ENCODE data around the gene CBX3. TPM values are rescaled to one million over a fixed set of nuclear protein-coding genes. Genes with fewer than 3 reads are reported as not detected.
"Not testable (repeated sequence)": the region's sequence is repeated elsewhere in the genome, so short reads cannot be mapped to it uniquely, and the experiment has no call there.

Gene CBX3
- total RNA-seq, 1 experiment from 2014 or later, result 215 TPM

- H3K27ac Mint-ChIP-seq (ENCODE audit: unreplicated experiment), result peak overlapping the region; percentile 39
- H3K9me3 Mint-ChIP-seq (ENCODE audit: unreplicated experiment), result no peaks in the 10 kb centered on the region
- intact Hi-C loops (cut with micrococcal nuclease; ENCODE audit: unreplicated experiment), result loop anchor here (10.0 kb wide), 1 partner anchor 178 kb away; no protein-coding TSS in a partner anchor
- Histone ChIP-seq H3K4me1 (peaks cover 13% of the 10 kb centered on the region), H3K9me3 (no peaks in the 10 kb centered on the region), H3K27me3 (replicated peaks; ENCODE audit: control insufficient read depth, insufficient read depth, low read length) (no peaks in the 10 kb centered on the region), H3K36me3 (ENCODE audit: control insufficient read depth, insufficient read depth, low read length) (peaks cover 1% of the 10 kb centered on the region; the same call in 1 of the 2 replicates), H3K4me3 (ENCODE audit: low read depth, low read length) (no peak overlapping the region)
- no TSS peak for BruUV-seq (replicated peaks)
- H3K27me3 Mint-ChIP-seq (ENCODE audit: insufficient read depth, unreplicated experiment), result no peaks in the 10 kb centered on the region
- H3K36me3 Mint-ChIP-seq (ENCODE audit: insufficient read depth, unreplicated experiment), result peaks cover 98% of the 10 kb centered on the region
- ChIA-PET CTCF (no interaction called here), POLR2A (interaction anchor here (0.6 to 1.4 kb wide), 2 partner anchors 31 to 89 kb away, joined by 6 read pairs; partner anchors contain the start of gene NFE2L3)
- H3K4me3 Mint-ChIP-seq (ENCODE audit: unreplicated experiment), result no peak overlapping the region
- H3K4me1 Mint-ChIP-seq (ENCODE audit: low read depth, unreplicated experiment), result peaks cover 22% of the 10 kb centered on the region
- DNase-seq, result no peak
- no peak for TF ChIP-seq CTCF (IDR thresholded peaks at IDR 0.05; ENCODE audit: insufficient read depth in 1 of 2, low read depth in 1 of 2, low read length in 1 of 2, severe bottlenecking in 1 of 2, unreplicated experiment in 1 of 2)
Measured at GRCh38 chr7:26182706-26183105, 18.8 kb upstream of the CBX3 start.

GRCh38 chr7:26183545-26184280 is 17.8 kb upstream of the CBX3 start:
- POLR2A ChIA-PET, result interaction anchor here (1.4 kb wide), 1 partner anchor 32 kb away, joined by 6 read pairs; the partner anchor contains the start of gene NFE2L3
- intact Hi-C loops (cut with micrococcal nuclease; ENCODE audit: unreplicated experiment), result loop anchor here (10.0 kb wide), 1 partner anchor 179 kb away; no protein-coding TSS in a partner anchor
- peaks cover 22% of the 10 kb centered on the region for H3K4me1 Mint-ChIP-seq (ENCODE audit: low read depth, unreplicated experiment)

GRCh38 chr7:26184281-26185101 is 17.1 kb upstream of the CBX3 start:
- Mint-ChIP-seq H3K36me3 (ENCODE audit: insufficient read depth, unreplicated experiment) (peaks cover 98% of the 10 kb centered on the region), H3K27ac (ENCODE audit: unreplicated experiment) (peak overlapping the region; percentile 39), H3K4me1 (ENCODE audit: low read depth, unreplicated experiment) (peaks cover 22% of the 10 kb centered on the region)
- BruUV-seq (replicated peaks); H3K9me3 ChIP-seq; H3K27me3 ChIP-seq (replicated peaks; ENCODE audit: control insufficient read depth, insufficient read depth, low read length); H3K4me3 Mint-ChIP-seq (ENCODE audit: unreplicated experiment); H3K27me3 Mint-ChIP-seq (ENCODE audit: insufficient read depth, unreplicated experiment); H3K36me3 ChIP-seq (ENCODE audit: control insufficient read depth, insufficient read depth, low read length); H3K4me3 ChIP-seq (ENCODE audit: low read depth, low read length); DNase-seq; H3K9me3 Mint-ChIP-seq (ENCODE audit: unreplicated experiment); CTCF ChIA-PET: not testable (repeated sequence)
- POLR2A ChIA-PET, result interaction anchor here (1.4 kb wide), 1 partner anchor 32 kb away, joined by 6 read pairs; the partner anchor contains the start of gene NFE2L3
- peaks cover 13% of the 10 kb centered on the region for H3K4me1 ChIP-seq
- intact Hi-C loops (cut with micrococcal nuclease; ENCODE audit: unreplicated experiment), result loop anchor here (5.0 to 10.0 kb wide), 2 partner anchors 180 to 292 kb away; no protein-coding TSS in a partner anchor

More at GRCh38 chr7:26183545-26184280, 17.8 kb upstream of the CBX3 start:
- Mint-ChIP-seq H3K36me3 (ENCODE audit: insufficient read depth, unreplicated experiment) (peaks cover 98% of the 10 kb centered on the region), H3K4me3 (ENCODE audit: unreplicated experiment) (no peak overlapping the region), H3K27me3 (ENCODE audit: insufficient read depth, unreplicated experiment) (no peaks in the 10 kb centered on the region), H3K27ac (ENCODE audit: unreplicated experiment) (peak overlapping the region; percentile 39), H3K9me3 (ENCODE audit: unreplicated experiment) (no peaks in the 10 kb centered on the region)
- Histone ChIP-seq H3K4me1 (peaks cover 13% of the 10 kb centered on the region), H3K4me3 (ENCODE audit: low read depth, low read length) (no peak overlapping the region), H3K9me3 (no peaks in the 10 kb centered on the region), H3K27me3 (replicated peaks; ENCODE audit: control insufficient read depth, insufficient read depth, low read length) (no peaks in the 10 kb centered on the region), H3K36me3 (ENCODE audit: control insufficient read depth, insufficient read depth, low read length) (peaks cover 3% of the 10 kb centered on the region; the same call in 1 of the 2 replicates)
- TSS peak; percentile 0 for BruUV-seq (replicated peaks)
- TF ChIP-seq CTCF (IDR thresholded peaks at IDR 0.05; ENCODE audit: insufficient read depth in 1 of 2, low read depth in 1 of 2, low read length in 1 of 2, severe bottlenecking in 1 of 2, unreplicated experiment in 1 of 2), result no peak
- CTCF ChIA-PET, result no interaction called here
- no peak for DNase-seq
